Measurements from ENCODE around the gene DDX1. TPM values are rescaled to one million over a fixed set of nuclear protein-coding genes. Genes with fewer than 3 reads are reported as not detected.

The DDX1 gene
- total and polyA plus RNA-seq, 9 of the 15 experiments (the other 6 are each of a cell fraction or from before 2014, with no cell fraction given), result 116 to 277 (median 232) TPM

GRCh38 chr2:15645300-15645699 lies 53.6 kb downstream of the DDX1 start:
- BruUV-seq (replicated peaks), result no TSS peak
- Histone ChIP-seq H3K27me3 (ENCODE audit: control insufficient read depth in 2 of 2, insufficient read depth in 2 of 2, low read length in 2 of 2) (peaks cover 17 to 35% of the 10 kb centered on the region in 2 experiments), H3K9ac (ENCODE audit: insufficient read depth in 1 of 2, low read depth in 2 of 2, low read length in 2 of 2) (no peak overlapping the region), H3K9me1 (ENCODE audit: control insufficient read depth, insufficient read depth, low read length) (no peaks in the 10 kb centered on the region), H3K79me2 (ENCODE audit: control insufficient read depth, insufficient read depth, low read length) (no peaks in the 10 kb centered on the region), H4K20me1 (replicated peaks; ENCODE audit: control insufficient read depth, insufficient read depth, low read length) (no peaks in the 10 kb centered on the region), H3K4me1 (replicated peaks in 1 of 2; ENCODE audit: control insufficient read depth in 2 of 2, insufficient read depth in 2 of 2, low read length in 2 of 2) (no peaks in the 10 kb centered on the region), H3K9me3 (replicated peaks; ENCODE audit: control insufficient read depth, insufficient read depth, low read depth, low read length) (no peaks in the 10 kb centered on the region), H3K27ac (ENCODE audit: extremely low read depth, low read depth, low read length) (no peak overlapping the region), H3K36me3 (ENCODE audit: control insufficient read depth, insufficient read depth, low read length) (peaks cover 9% of the 10 kb centered on the region; the same call in 1 of the 3 replicates), H3K4me3 (no peak overlapping the region), H2AFZ (ENCODE audit: low read depth, low read length) (no peak overlapping the region), H3K4me2 (ENCODE audit: insufficient read depth, low read length) (no peak overlapping the region)
- FAIRE-seq (no peak), ATAC-seq (no peak), DNase-seq (ENCODE audit: extremely low read depth in 1 of 4, low spot score in 3 of 4) (no peak)
- POLR2A ChIA-PET, result interaction anchor here (0.6 to 1.1 kb wide), 4 partner anchors 12 to 184 kb away, joined by 3 to 5 read pairs (median 4); no protein-coding TSS in a partner anchor
- in situ Hi-C loops (cut with MboI) (loop anchor here (10.0 kb wide), 1 partner anchor 850 kb away; no protein-coding TSS in a partner anchor), intact Hi-C loops (cut with micrococcal nuclease) (no loop called here)
- CTCF ChIA-PET (ENCODE audit: low intra/inter-chr PET ratio), result no interaction called here
- WGBS (ENCODE audit: insufficient coverage, low coverage, missing lambda C conversion rate), result 0% methylated on average over 2 of the region's 2 CpGs
- TF ChIP-seq MECOM (CRISPR knock-in tag; IDR thresholded peaks at IDR 0.05), result no peak
- TF ChIP-seq CBX5 (IDR thresholded peaks at IDR 0.05; ENCODE audit: borderline replicate concordance, low read depth), result no peak
- no peak for TF ChIP-seq ZBTB2 (IDR thresholded peaks at IDR 0.05)
- TF ChIP-seq OTX1 (CRISPR knock-in tag; IDR thresholded peaks at IDR 0.05), result no peak
- TF ChIP-seq, protein P1, sequence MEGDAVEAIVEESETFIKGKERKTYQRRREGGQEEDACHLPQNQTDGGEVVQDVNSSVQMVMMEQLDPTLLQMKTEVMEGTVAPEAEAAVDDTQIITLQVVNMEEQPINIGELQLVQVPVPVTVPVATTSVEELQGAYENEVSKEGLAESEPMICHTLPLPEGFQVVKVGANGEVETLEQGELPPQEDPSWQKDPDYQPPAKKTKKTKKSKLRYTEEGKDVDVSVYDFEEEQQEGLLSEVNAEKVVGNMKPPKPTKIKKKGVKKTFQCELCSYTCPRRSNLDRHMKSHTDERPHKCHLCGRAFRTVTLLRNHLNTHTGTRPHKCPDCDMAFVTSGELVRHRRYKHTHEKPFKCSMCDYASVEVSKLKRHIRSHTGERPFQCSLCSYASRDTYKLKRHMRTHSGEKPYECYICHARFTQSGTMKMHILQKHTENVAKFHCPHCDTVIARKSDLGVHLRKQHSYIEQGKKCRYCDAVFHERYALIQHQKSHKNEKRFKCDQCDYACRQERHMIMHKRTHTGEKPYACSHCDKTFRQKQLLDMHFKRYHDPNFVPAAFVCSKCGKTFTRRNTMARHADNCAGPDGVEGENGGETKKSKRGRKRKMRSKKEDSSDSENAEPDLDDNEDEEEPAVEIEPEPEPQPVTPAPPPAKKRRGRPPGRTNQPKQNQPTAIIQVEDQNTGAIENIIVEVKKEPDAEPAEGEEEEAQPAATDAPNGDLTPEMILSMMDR (IDR thresholded peaks at IDR 0.05 in 2 of 3, conservative IDR thresholded peaks at IDR 0.05 in 1 of 3; ENCODE audit: insufficient read depth in 2 of 3, low read depth in 1 of 3, low read length in 3 of 3), result no peak
- no peak for TF ChIP-seq PREB (CRISPR knock-in tag; IDR thresholded peaks at IDR 0.05)
- no peak for TF ChIP-seq RBM39 (optimal IDR thresholded peaks at IDR 0.05; ENCODE audit: low read depth, low read length)
- TF ChIP-seq ZNF408 (CRISPR knock-in tag; IDR thresholded peaks at IDR 0.05; ENCODE audit: low read depth), result no peak
- no peak for TF ChIP-seq ZBTB7A (IDR thresholded peaks at IDR 0.05; ENCODE audit: borderline replicate concordance, control insufficient read depth, low read depth, low read length)
- no peak for TF ChIP-seq CBFB (CRISPR knock-in tag; IDR thresholded peaks at IDR 0.05)
- no peak for TF ChIP-seq ZHX1 (conservative IDR thresholded peaks at IDR 0.05; ENCODE audit: low read length)

Measured in K562 (cell line).